HCT116 (cell line): ENCODE data around the gene PRKCD.

Source experiments
- CTCF ChIP-seq, 3 experiments: fragments of 200-600 bp in 1 of 3; sonication (generic) in 1 of 3; IDR thresholded peaks in 2 of 3; conservative IDR thresholded peaks in 1 of 3; 2 replicates each; pipeline ENCODE4 v1.5.1; 2012 to 2017; ENCODE audit warnings: low read depth in 2 of 3, low read length in 2 of 3, antibody characterized with exemption in 1 of 3, borderline replicate concordance in 1 of 3, control low read depth in 1 of 3, mild to moderate bottlenecking in 1 of 3, mixed read lengths in 1 of 3, mixed run types in 1 of 3, moderate library complexity in 1 of 3; ENCODE audit not compliant: insufficient read depth in 1 of 3
- EGR1 ChIP-seq: IDR thresholded peaks from 2 replicates; pipeline ENCODE4 v1.6.1; 2012; ENCODE audit warnings: low read depth
- EZH2 ChIP-seq: fragments of 200-600 bp; sonication (generic); IDR thresholded peaks from 2 replicates; pipeline ENCODE4 v1.6.1; 2017; ENCODE audit warnings: antibody characterized with exemption, mixed run types
- JUND ChIP-seq: IDR thresholded peaks from 2 replicates; pipeline ENCODE4 v1.6.1; 2012
- MAX ChIP-seq: IDR thresholded peaks from 2 replicates; pipeline ENCODE4 v1.6.1; 2012
- RAD21 ChIP-seq: IDR thresholded peaks from 2 replicates; pipeline ENCODE4 v1.6.1; 2012; ENCODE audit warnings: low read depth, mild to moderate bottlenecking
- ZBTB33 ChIP-seq: IDR thresholded peaks from 2 replicates; pipeline ENCODE4 v1.6.1; 2011; ENCODE audit warnings: mild to moderate bottlenecking, low read length, moderate library complexity; ENCODE audit not compliant: insufficient replicate concordance; ENCODE audit errors: extremely low read depth
- ZFX ChIP-seq: fragments of 450-650 bp; IDR thresholded peaks from 2 replicates; pipeline ENCODE4 v1.6.1; 2017

DNA sequence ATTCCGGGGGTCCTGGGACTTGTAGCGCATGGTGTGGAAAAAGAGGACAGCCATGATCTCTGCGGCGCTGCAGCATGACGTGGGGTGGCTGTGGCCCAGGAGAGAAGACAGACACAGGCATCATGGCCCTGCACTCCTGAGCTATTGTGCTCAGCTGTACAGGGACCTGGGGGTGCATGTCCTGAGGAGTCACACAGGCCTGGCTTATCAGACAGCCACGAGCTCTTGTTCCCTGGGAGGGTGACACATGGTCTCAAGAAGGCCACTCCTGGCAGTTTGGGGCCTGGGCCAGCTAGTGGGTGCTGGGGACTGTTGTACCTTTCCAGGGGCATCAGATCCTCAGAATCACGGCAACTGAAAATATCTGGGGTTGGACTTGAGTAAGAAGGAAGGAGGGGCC lies 81.1 kb downstream of the PRKCD start:
- TF ChIP-seq JUND (no peak), CTCF (IDR thresholded peaks at IDR 0.05 in 2 of 3, conservative IDR thresholded peaks at IDR 0.05 in 1 of 3; ENCODE audit: borderline replicate concordance in 1 of 3, insufficient read depth in 1 of 3, low read depth in 2 of 3, low read length in 2 of 3) (no peak), MAX (no peak), RAD21 (no peak), EGR1 (no peak), EZH2 (no peak), ZFX (no peak), ZBTB33 (no peak)
